Liver (tissue), 9 donors: ENCODE data around the gene PRMT2. TPM values are rescaled to one million over a fixed set of nuclear protein-coding genes. Genes with fewer than 3 reads are reported as not detected.

Experiments
- DNase-seq: peaks from one replicate; pipeline ENCODE4 v3.0.0-alpha.2; 2017; ENCODE audit warnings: low spot score
- H3K27ac ChIP-seq, 2 donors: one replicate each; pipeline ENCODE4 v1.7.0; 2013; ENCODE audit warnings: inconsistent platforms in 2 of 2, low read length in 2 of 2, control low read depth in 1 of 2, low read depth in 1 of 2, mild to moderate bottlenecking in 1 of 2
- H3K27me3 ChIP-seq, 4 donors: one replicate each; pipeline versions ENCODE4 v1.6.1 to v1.7.0; 2013; ENCODE audit warnings: low read length in 3 of 4, inconsistent platforms in 1 of 4, mild to moderate bottlenecking in 1 of 4, moderate library complexity in 1 of 4; ENCODE audit not compliant: control insufficient read depth in 4 of 4, insufficient read depth in 4 of 4
- H3K36me3 ChIP-seq, 4 donors: one replicate each; pipeline versions ENCODE4 v1.6.1 to v1.7.0; 2013; ENCODE audit warnings: low read length in 3 of 4, mild to moderate bottlenecking in 3 of 4, low read depth in 1 of 4, moderate library complexity in 1 of 4; ENCODE audit not compliant: control insufficient read depth in 4 of 4, insufficient read depth in 3 of 4
- H3K4me1 ChIP-seq, 4 donors: one replicate each; pipeline versions ENCODE4 v1.6.1 to v1.7.0; 2013; ENCODE audit warnings: low read length in 3 of 4, mild to moderate bottlenecking in 3 of 4, moderate library complexity in 1 of 4; ENCODE audit not compliant: control insufficient read depth in 4 of 4, insufficient read depth in 4 of 4
- H3K4me3 ChIP-seq, 3 donors: one replicate each; pipeline versions ENCODE4 v1.6.1 to v1.7.0; 2013; ENCODE audit warnings: low read length in 3 of 3, control low read depth in 1 of 3, low read depth in 1 of 3, mild to moderate bottlenecking in 1 of 3
- H3K9ac ChIP-seq, 2 donors: one replicate each; pipeline ENCODE4 v1.7.0; 2013; ENCODE audit warnings: low read length in 2 of 2, mild to moderate bottlenecking in 2 of 2, moderate library complexity in 2 of 2, control low read depth in 1 of 2, low read depth in 1 of 2
- H3K9me3 ChIP-seq, 4 donors: one replicate each; pipeline versions ENCODE4 v1.6.1 to v1.7.0; 2013; ENCODE audit warnings: low read length in 3 of 4; ENCODE audit not compliant: control insufficient read depth in 4 of 4
- ATF3 ChIP-seq: IDR thresholded peaks from 2 replicates; pipeline ENCODE4 v1.6.1; 2016; ENCODE audit warnings: antibody characterized with exemption
- CTCF ChIP-seq: fragments of 150-350 bp; IDR thresholded peaks from 2 replicates; pipeline ENCODE4 v1.5.1; 2017; ENCODE audit warnings: improper control_type of control experiment, low read depth, low read length; ENCODE audit not compliant: missing input control
- EGR1 ChIP-seq, 2 donors: IDR thresholded peaks; 2 replicates each; pipeline ENCODE4 v1.6.1; 2016 to 2018; ENCODE audit warnings: antibody characterized with exemption in 2 of 2, low read depth in 2 of 2
- FOXA1 ChIP-seq: IDR thresholded peaks from 2 replicates; pipeline ENCODE4 v1.6.1; 2016; ENCODE audit warnings: antibody characterized with exemption
- FOXA2 ChIP-seq: IDR thresholded peaks from 2 replicates; pipeline ENCODE4 v1.6.1; 2016; ENCODE audit warnings: antibody characterized with exemption
- GABPA ChIP-seq, 2 donors: IDR thresholded peaks in 1 of 2; conservative IDR thresholded peaks in 1 of 2; 2 replicates each; pipeline ENCODE4 v1.6.1; 2016; ENCODE audit warnings: antibody characterized with exemption in 2 of 2, mild to moderate bottlenecking in 1 of 2, moderate library complexity in 1 of 2
- HNF4A ChIP-seq, 2 donors: conservative IDR thresholded peaks; 2 replicates each; pipeline ENCODE4 v1.6.1; 2016; ENCODE audit warnings: antibody characterized with exemption in 2 of 2, mild to moderate bottlenecking in 2 of 2
- HNF4G ChIP-seq: IDR thresholded peaks from 2 replicates; pipeline ENCODE4 v1.6.1; 2016; ENCODE audit warnings: antibody characterized with exemption
- JUND ChIP-seq, 2 donors: IDR thresholded peaks; 2 replicates each; pipeline ENCODE4 v1.6.1; 2016; ENCODE audit warnings: antibody characterized with exemption in 2 of 2
- MAX ChIP-seq: IDR thresholded peaks from 2 replicates; pipeline ENCODE4 v1.6.1; 2016; ENCODE audit warnings: antibody characterized with exemption
- NR2F2 ChIP-seq: IDR thresholded peaks from 2 replicates; pipeline ENCODE4 v1.6.1; 2016; ENCODE audit warnings: antibody characterized with exemption
- RAD21 ChIP-seq, 2 donors: IDR thresholded peaks; 2 replicates each; pipeline ENCODE4 v1.6.1; 2016; ENCODE audit warnings: antibody characterized with exemption in 2 of 2, mild to moderate bottlenecking in 2 of 2
- REST ChIP-seq: IDR thresholded peaks from 2 replicates; pipeline ENCODE4 v1.6.1; 2016; ENCODE audit warnings: antibody characterized with exemption, mild to moderate bottlenecking
- RXRA ChIP-seq, 2 donors: IDR thresholded peaks; 2 replicates each; pipeline ENCODE4 v1.6.1; 2017 to 2018; ENCODE audit warnings: antibody characterized with exemption in 2 of 2, mild to moderate bottlenecking in 1 of 2
- SP1 ChIP-seq: IDR thresholded peaks from 2 replicates; pipeline ENCODE4 v1.6.1; 2018; ENCODE audit warnings: antibody characterized with exemption, mild to moderate bottlenecking
- TAF1 ChIP-seq: conservative IDR thresholded peaks from 2 replicates; pipeline ENCODE4 v1.6.1; 2016; ENCODE audit warnings: antibody characterized with exemption, mild to moderate bottlenecking
- ZBTB33 ChIP-seq: IDR thresholded peaks from 2 replicates; pipeline ENCODE4 v1.6.1; 2016; ENCODE audit warnings: antibody characterized with exemption
- WGBS: extraction: QIAGEN DNeasy Blood & Tissue Kit; methylation state at CpG from one replicate; pipeline ENCODE4 v1.1.7; 2013; 5-methylcytosine and 5-hydroxymethylcytosine counted together
- polyA plus RNA-seq, 2 donors: library from polyadenylated mRNA; stranded (reverse) in 1 of 2; unstranded in 1 of 2; fragments of 200-250 nt in 1 of 2; fragments of >200 nt in 1 of 2; fragmentation: Nextera tagmentation in 1 of 2; extraction: Ambion mirVana in 1 of 2; gene quantifications; one replicate each; pipeline versions ENCODE4 v1.2.1 to v1.2.3, GENCODE V29; 2013 to 2015
- total RNA-seq, 2 donors: library from RNA; depleted of rRNA; stranded (reverse); fragments of >200 nt; gene quantifications; one replicate each; pipeline ENCODE4 v1.2.3, GENCODE V29; 2014
- donor health status: healthy.
- donor health status: healthy.
- donor health status: healthy.
- donor health status: healthy.
- donor health status: healthy.

The PRMT2 gene
- total and polyA plus RNA-seq, 4 donors: 17.9 to 29.2 (median 23.2) TPM

- H3K4me3 ChIP-seq: no peak overlapping the region
- peaks cover 28 to 58% (median 43%) of the 10 kb centered on the region in 4 donors for H3K36me3 ChIP-seq
- H3K27ac ChIP-seq: no peak overlapping the region
- DNase-seq: no peak
- H3K9ac ChIP-seq: no peak overlapping the region
- no peaks in the 10 kb centered on the region for H3K27me3 ChIP-seq
- 98% methylated on average over 5 of the region's 5 CpGs for WGBS
- no peaks in the 10 kb centered on the region for H3K4me1 ChIP-seq
- TF ChIP-seq ZBTB33 (no peak), FOXA2 (no peak), EGR1 (IDR thresholded peaks at IDR 0.05; ENCODE audit: low read depth in 2 of 2) (no peak), FOXA1 (no peak), GABPA (IDR thresholded peaks at IDR 0.05 in 1 of 2, conservative IDR thresholded peaks at IDR 0.05 in 1 of 2) (no peak), RXRA (IDR thresholded peaks at IDR 0.05) (no peak), TAF1 (no peak), CTCF (no peak), HNF4G (no peak), REST (no peak), HNF4A (conservative IDR thresholded peaks at IDR 0.05) (no peak), MAX (no peak), ATF3 (no peak), RAD21 (IDR thresholded peaks at IDR 0.05) (no peak), SP1 (no peak), NR2F2 (no peak), JUND (IDR thresholded peaks at IDR 0.05) (no peak)
- no peaks in the 10 kb centered on the region for H3K9me3 ChIP-seq
These were observed 10.4 kb downstream of the PRMT2 start for GRCh38 chr21:46645840-46646239.
